Measurements from ENCODE around the gene CCDC15.

GRCh38 chr11:125076378-125076945 is 122.5 kb downstream of the CCDC15 start:
- TF ChIP-seq CTCF (IDR thresholded peaks at IDR 0.05) (no peak), POLR2A (IDR thresholded peaks at IDR 0.05; ENCODE audit: low read depth) (no peak), EP300 (IDR thresholded peaks at IDR 0.05) (no peak), POLR2AphosphoS5 (IDR thresholded peaks at IDR 0.05) (no peak)

Data from esophagus muscularis mucosa (tissue), 4 donors.